Fibroblast of mammary gland (primary cell): Measurements from ENCODE around the gene CFAP61.

Source experiments
- DNase-seq: peaks from one replicate; pipeline ENCODE4 v3.0.0-alpha.2; 2010; ENCODE audit warnings: low read depth
- H3K4me3 ChIP-seq: 2 replicates; pipeline ENCODE4 v1.5.1; 2011; ENCODE audit warnings: low read depth, mild to moderate bottlenecking, low read length, moderate library complexity; ENCODE audit not compliant: control insufficient read depth
- TF ChIP-seq, protein P1 (sequence below): conservative IDR thresholded peaks from 2 replicates; pipeline ENCODE4 v1.5.1; 2011; ENCODE audit warnings: low read depth, low read length, inconsistent platforms; ENCODE audit not compliant: control insufficient read depth, insufficient read depth

CFAP61 gene

DNA sequence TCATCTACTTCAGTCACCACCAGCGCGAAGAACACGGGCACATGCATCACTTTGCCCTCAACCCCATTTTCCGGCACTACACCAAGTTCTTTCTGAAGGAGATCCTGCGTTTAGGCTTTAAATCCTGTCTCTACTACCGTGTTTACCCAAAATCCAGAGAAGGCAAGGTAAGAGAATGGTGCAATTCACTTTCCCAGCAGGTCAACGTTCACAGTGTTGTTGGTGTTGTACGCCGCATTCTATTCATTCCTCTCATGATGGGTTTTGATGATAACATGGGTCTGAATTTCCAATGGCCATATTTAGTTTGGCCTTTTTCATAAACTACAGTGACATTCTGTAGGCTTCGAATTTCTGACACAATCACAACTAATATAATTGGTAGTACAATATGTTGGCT lies 144.3 kb downstream of the CFAP61 start:
- TF ChIP-seq, protein P1, sequence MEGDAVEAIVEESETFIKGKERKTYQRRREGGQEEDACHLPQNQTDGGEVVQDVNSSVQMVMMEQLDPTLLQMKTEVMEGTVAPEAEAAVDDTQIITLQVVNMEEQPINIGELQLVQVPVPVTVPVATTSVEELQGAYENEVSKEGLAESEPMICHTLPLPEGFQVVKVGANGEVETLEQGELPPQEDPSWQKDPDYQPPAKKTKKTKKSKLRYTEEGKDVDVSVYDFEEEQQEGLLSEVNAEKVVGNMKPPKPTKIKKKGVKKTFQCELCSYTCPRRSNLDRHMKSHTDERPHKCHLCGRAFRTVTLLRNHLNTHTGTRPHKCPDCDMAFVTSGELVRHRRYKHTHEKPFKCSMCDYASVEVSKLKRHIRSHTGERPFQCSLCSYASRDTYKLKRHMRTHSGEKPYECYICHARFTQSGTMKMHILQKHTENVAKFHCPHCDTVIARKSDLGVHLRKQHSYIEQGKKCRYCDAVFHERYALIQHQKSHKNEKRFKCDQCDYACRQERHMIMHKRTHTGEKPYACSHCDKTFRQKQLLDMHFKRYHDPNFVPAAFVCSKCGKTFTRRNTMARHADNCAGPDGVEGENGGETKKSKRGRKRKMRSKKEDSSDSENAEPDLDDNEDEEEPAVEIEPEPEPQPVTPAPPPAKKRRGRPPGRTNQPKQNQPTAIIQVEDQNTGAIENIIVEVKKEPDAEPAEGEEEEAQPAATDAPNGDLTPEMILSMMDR, result no peak
- no peak overlapping the region for H3K4me3 ChIP-seq
- no peak for DNase-seq

DNA sequence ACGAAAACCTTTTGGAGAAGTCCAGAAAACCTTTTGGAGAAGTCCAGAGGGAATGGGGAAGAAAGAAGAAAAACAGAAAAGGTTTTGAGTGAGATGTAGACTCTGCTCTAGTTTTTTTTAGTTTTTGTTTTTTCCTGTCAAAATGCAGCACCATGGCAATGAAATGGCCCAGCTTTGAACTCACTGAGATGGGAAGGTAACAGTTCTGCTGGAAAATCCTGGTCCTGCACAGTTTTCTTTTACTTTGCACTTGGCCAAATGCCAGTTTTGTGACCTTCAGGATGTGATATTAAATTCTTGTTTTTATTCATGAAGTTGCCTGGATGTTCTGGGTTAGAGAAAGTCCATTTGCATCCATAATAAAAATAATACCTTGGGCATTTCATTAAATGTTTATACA lies 145.7 kb downstream of the CFAP61 start:
- TF ChIP-seq, protein P1, result no peak
- DNase-seq, result no peak
- no peak overlapping the region for H3K4me3 ChIP-seq

DNA sequence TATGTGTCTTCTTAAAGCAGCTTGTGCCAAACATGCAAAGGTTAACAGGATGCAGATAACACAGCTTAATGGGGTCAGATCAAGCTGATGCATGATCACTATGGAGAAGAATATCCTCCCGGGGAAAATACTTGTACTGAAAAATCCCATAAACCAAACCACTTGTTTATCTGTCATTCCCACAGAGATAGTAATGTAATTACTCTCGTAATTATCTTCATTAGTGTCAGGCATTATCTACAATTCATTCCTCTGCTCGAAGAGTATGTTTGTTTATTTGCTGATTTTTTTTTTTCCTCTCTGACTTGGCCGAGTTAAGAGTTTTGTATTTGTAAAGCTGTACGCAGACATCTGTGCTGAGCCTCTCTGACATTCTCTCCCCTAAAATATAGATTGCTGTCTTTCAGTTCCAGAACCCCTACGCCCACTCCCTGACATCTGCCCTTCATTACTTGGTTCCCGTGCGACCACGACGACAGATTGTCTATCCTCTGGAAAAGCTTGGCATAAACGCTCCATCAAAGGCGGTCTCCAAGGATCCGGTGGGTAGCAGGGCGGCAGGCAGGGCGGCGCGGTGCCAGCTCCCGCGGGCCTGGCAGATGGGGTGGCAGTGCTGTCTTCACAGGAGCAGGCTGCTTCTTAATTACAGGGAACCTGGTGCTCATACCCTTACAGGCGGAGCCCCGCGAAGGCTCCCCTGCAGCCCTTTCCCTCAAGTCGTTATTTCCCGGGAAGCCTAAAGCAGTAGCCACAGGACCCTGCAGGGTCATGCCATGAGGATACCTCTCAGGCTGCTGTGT lies 147.2 kb downstream of the CFAP61 start:
- DNase-seq, result no peak
- no peak overlapping the region for H3K4me3 ChIP-seq
- TF ChIP-seq, protein P1, result no peak

DNA sequence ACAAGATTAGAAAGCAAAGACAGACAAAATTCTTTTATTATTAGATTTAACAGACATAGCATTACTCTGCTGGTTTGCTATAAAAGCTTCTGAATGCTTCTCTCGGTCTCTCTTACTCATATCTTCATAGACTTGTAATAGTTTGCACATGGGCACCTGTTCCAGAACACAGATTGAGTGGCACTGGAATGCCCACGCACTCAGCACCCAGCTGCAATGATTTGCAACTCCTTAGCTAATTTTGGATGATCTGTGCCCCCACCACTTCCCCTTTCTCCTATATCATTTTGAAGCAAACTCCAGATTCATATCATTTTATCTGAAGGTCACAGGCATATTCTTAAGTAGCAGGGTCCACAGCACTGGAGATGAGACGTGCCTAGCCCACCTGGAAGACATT lies 148.8 kb downstream of the CFAP61 start:
- no peak for DNase-seq
- TF ChIP-seq, protein P1, result no peak
- no peak overlapping the region for H3K4me3 ChIP-seq

DNA sequence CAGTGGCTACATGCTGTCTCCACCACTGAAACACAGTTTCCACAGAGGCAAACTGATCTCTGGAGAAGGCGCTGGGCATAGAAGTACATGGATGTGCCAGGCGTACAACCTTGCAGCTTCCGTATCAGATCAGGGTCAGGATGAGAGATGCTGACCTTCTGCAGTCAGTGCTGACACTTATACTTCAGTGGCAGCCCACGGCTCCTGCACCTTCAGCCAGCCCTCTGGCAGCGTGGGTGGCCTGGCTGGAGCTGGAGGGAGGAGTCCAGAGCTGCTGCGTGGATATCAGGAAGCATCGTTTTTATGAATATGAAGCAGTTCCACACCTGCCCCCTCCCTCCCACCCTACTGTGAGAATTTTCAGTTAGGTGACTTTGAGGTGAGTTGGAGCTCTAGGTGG lies 149.3 kb downstream of the CFAP61 start:
- TF ChIP-seq, protein P1, result no peak

DNA sequence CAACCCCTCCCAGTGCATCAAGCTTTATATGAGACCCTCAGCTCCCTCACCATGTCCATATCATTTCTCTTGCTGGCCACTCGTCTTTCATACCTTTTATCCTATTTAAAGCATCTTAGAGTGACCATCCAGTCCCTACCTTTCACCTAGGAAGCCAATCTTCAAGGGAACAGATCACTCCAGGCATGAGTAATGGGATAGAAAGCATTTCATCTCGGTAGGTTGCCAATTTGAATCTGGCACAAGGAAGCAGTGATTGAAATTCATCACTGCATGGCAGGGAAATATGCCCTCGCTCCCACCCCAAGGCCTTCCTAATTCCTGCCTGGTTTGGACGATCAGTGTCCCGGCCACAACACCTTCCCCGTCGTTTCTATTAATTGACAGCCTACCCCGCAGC lies 150.4 kb downstream of the CFAP61 start:
- H3K4me3 ChIP-seq, result no peak overlapping the region
- TF ChIP-seq, protein P1, result no peak
- no peak for DNase-seq

More for the DNA sequence above, 149.3 kb downstream of the CFAP61 start:
- DNase-seq, result no peak
- no peak overlapping the region for H3K4me3 ChIP-seq

DNA sequence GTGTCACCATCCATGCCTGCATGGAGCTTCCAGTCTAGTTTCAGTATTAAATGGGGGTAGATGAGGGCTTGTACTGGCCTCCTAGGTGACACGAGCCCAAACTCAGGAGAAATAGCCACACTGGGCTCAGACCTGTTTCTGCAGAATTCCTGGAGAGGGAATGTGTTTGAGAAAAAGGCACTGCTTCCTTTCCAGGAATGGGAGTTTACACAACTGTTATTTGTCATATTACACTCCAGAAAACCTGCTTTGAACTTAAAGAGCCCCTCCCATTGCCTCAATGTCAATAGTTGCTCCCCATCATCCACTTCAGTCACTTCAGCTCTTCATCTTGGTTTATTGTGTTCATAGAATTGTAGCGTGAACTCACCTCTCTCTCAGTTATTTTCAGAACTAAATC lies 151.5 kb downstream of the CFAP61 start:
- TF ChIP-seq, protein P1, result no peak
- no peak overlapping the region for H3K4me3 ChIP-seq
- no peak for DNase-seq
